HTR-8/SVneo (cell line): ENCODE data around the gene PDCD6IP.
"Not testable (repeated sequence)": the region's sequence is repeated elsewhere in the genome, so short reads cannot be mapped to it uniquely, and the experiment has no call there.

Source experiments
- DNase-seq: peaks from one replicate; pipeline ENCODE4 v3.0.0; 2011; ENCODE audit warnings: low spot score, mixed read lengths; ENCODE audit not compliant: insufficient read length
- FAIRE-seq: peaks from 2 replicates; lab custom pipeline; 2011; peaks lifted over from hg19 to GRCh38; lab: Jason Lieb, UNC

The PDCD6IP gene

DNA sequence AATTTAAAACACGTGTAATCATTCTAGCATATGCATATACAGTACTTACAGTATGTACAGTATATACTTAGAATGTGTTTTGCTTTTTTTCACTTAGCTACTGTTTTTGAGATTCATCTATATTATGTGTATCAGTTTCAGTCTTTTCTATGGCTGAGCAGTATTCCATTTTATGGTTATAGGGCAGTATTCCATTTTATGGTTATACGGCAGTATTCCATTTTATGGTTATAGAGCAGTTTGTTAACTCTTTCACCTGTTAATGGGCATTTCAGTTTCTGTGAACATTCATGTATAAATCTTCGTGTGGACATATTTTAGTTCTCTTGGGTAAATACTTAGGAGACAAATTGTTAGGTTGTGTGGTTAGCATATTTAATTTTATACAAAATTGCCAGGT lies 40.9 kb downstream of the PDCD6IP start:
- DNase-seq (no peak), FAIRE-seq (no peak)

DNA sequence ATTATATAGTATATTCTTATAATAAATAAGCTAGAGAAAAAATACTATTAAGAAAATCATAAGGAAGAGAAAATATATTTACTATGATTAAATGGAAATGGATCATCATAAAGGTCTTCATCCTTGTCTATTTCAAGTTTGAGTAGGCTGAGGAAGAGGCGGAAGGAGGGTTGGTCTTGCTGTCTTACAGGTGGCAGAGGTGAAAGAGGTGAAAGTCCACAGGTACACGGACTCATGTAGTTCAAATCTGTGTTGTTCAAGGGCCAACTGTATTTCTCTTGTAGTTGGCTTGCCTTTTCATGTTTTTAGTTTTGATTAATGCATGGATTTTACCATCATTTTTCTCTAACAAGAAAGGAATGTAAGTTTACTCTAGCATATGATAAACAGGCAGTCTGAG lies 41.7 kb downstream of the PDCD6IP start:
- FAIRE-seq: no peak
- no peak for DNase-seq

DNA sequence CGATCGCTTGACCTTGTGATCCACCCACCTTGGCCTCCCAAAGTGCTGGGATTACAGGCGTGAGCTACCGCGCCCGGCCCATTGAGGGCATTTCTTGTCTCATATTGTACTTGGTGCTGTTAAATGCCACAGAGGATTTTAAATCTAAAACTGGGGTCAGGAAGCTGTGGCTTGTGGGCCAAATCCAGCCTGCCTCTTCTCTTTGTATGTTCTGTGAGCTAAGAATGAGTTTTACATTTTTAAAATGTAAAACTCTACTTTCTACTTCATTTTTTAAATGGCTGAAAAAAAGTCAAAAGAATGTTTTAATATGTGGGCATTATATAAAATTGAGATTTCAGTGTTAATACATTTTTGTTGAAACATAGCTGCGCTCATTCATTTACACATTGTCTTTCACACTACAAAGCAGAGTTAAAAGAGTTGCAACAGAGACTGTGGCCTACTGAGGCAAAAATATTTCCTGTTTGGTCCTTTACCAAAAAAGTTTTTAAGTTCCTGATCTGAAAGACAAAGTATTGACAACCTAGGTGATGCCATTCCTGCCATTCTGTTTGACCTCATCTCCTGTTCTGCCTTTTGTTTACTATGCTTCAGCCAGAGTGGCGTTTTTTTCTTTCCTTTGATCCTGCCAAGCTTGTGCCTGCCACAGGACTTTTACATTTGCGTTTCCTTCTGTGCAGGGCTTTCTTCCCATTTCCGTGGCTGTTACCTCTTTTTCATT lies 50.4 kb downstream of the PDCD6IP start:
- DNase-seq (no peak), FAIRE-seq (no peak)

DNA sequence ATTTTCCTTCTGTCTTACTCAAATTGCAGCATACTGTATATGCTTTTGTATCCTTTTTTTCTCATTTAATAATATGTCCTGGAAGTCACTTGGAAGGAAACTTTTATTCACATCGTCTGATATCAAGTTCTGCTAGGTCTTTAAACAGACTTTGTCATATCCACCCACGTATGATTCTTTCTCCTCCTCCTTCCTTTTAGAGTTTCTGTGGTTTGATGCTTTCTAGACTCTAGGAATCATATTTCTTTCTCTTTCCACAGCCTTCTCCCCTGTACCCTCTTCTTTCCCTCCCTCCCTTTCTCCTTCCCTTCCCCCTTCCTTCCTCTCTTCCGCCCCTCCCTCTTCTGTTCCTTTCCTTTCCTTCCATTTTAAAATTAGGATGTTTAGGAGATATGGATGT lies 52.2 kb downstream of the PDCD6IP start:
- FAIRE-seq, DNase-seq: not testable (repeated sequence)

DNA sequence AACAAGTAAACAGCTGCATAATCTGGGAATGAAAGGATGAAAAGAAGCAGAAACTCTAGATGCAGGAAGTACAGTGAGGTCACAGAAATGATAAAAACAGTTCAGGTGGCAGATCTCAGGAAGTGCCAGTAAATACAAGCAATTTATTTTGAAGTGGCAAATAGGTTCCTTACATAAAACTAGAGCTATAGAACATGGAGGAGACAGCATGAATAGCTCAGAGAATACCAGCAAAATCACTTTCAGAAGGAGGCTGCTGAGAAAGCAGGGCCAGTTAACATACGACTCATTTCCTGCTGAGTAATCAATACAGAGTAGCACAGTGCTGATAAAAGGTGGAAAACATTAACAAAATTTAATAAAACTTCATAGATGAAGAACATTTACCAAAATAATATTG lies 57.0 kb downstream of the PDCD6IP start:
- not testable (repeated sequence) for DNase-seq

DNA sequence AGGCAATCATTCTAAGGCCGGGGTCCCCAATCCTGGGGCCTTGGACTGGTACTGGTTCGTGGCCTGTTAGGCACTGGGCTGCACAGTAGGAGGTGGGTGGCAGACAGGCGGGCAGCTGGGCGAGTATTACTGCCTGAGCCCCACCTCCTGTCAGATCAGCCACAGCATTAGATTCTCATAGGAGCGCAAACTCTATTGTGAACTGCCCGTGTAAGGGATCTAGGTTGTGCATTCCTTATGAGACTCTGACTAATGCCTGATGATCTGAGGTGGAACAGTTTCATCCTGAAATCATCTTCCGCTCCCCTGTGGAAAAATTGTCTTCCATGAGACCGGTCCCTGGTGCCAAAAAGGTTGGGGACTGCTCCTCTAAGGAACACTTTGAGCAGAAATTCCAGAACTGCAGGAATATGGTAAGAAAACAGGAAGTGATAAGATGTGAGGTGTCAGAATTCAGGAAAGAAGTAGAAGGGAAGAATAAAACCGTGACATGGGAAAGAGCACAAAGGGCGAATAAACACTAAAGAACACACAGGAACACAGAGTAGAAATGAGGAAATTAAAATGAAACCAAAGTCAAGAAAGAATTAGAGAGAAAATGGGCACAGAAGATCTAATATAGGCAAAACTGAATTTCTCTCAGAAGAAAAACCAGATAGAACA lies 57.6 kb downstream of the PDCD6IP start:
- DNase-seq (no peak), FAIRE-seq (no peak)

More for the DNA sequence above, 57.0 kb downstream of the PDCD6IP start:
- not testable (repeated sequence) for FAIRE-seq

DNA sequence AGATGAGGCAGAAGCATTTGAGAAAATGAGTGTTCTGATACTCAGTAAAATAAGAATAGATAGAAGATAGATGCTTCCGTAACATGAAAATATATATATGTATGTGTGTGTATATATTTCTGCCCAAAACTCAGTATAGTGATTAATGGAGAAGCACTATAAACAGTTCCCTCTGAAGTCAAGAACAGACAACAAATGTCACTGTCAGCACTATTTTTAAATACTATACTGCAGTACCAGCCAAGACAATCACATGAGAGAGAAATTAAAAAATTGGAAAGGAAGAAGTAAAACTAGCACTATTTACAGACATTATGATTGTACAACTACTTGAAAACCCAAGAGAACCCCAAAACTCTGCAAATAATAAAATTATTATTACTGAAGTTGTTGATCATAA lies 59.3 kb downstream of the PDCD6IP start:
- DNase-seq, FAIRE-seq: not testable (repeated sequence)

DNA sequence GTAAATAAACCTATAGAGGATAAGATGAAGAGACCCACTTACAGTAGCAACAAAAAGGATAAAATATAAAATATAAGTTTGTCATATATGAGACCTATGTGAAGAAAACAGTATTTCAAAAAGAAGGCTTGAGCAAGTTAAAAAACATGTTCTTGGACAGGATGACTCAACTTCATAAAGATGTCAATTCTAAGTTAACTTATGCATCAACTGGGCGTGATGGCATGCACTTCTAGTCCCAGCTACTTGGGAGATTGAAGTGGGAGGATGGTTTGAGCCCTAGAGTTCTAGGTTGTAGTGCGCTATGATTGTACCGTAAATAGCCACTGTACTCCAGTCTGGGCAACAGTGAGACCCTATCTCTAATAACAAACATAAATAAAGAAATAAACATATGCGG lies 59.7 kb downstream of the PDCD6IP start:
- FAIRE-seq: no peak
- DNase-seq: no peak

DNA sequence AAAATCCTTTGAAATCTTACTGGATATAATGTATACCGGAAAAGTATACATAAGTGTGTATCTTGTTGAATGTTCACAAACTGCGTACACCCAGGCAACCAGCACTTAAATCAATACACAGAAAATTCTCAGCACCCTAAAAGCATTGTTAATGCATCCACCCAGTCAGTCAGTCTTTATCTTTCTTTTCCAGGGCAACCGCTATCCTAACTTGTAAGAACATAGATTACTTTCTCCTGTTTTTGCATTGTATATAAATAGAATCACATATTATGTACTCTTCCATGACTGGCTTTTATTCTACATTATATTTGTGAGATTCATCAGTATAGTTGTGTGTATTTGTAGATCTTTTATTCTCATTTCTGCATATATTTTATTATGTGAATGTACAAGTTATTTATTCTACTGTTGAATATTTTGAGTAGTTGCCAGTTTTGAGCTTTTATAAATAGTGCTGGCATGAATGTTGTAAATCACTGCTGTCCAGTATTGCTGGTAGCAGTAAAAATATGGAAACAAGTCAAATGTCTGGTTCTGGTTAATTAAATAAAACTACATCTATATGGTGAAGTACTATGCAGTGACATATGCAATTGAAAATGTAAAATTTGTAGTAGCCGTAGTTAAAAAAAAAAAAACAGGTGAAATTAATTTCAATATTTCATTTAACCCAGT lies 62.1 kb downstream of the PDCD6IP start:
- FAIRE-seq: no peak
- no peak for DNase-seq

DNA sequence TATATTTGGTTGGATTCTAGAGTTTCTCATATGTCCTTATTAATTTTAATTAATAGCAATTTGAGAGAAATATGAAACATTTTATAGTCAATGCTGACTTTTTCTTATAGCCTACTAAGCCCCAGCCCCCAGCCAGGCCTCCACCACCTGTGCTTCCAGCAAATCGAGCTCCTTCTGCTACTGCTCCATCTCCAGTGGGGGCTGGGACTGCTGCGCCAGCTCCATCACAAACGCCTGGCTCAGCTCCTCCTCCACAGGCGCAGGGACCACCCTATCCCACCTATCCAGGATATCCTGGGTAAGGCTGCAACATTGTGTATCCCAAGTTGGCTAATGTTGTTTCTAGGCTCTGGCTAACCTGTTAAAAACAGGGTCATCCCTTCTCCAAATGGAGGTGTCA lies 66.7 kb downstream of the PDCD6IP start:
- DNase-seq (no peak), FAIRE-seq (no peak)

DNA sequence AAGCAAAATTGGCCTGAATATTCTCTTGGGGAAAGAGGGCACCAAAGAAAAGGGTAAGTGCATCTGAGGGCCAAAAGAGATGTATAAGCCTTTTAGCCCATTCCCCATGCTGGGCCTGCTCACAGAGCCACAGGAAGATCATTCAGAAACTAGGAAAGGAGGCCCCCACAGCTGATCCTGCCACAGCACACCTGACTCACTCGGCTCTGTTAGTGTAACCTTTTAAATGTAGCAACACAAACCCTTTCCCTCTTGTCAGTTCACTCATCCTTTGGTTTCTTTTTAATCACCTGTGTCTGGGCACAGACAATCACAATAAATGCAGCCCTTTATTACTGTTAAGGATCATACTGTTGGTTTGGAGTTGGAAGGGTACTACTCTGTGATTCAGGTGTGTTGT lies 69.9 kb downstream of the PDCD6IP start:
- no peak for FAIRE-seq

DNA sequence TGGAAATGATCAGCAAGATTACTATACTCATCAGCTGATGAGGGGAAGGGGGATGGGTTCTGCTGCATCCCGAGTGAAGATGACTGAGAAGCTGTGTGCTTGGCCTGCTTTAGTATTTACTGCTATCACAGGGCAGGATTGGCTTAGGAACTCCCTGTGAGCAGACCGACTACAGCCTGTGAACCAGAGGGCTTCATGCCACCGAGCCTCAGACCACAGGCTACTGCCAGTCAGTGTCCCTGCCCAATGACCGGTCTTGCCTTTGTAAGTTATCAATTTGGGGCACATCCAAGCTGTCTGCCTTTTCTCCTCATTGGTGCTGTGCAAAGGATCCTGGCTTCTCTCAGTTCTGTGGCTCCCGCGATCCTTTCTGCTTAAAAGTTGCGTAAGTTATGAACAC lies 71.5 kb downstream of the PDCD6IP start:
- DNase-seq: no peak
- FAIRE-seq: no peak

More for the DNA sequence above, 69.9 kb downstream of the PDCD6IP start:
- no peak for DNase-seq

DNA sequence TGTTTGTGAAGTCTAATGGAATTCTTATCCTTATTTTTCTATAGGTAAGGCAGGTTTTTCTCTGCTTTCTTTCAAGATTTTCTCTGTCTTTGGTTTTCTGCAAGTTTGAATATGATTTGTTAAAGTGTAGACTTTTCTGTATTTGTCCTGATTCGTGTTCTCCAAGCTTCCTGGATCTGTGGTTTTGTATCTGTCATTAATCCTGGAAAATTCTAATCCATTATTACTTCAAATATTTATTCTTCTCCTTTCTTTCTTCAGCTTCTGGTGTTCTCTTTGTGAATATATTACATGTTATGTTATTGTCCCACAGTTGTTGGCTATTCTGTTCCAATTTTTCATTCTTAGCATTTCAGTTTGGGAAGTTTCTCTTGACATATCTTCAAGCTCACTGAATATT lies 76.4 kb downstream of the PDCD6IP start:
- FAIRE-seq (no peak), DNase-seq (no peak)

DNA sequence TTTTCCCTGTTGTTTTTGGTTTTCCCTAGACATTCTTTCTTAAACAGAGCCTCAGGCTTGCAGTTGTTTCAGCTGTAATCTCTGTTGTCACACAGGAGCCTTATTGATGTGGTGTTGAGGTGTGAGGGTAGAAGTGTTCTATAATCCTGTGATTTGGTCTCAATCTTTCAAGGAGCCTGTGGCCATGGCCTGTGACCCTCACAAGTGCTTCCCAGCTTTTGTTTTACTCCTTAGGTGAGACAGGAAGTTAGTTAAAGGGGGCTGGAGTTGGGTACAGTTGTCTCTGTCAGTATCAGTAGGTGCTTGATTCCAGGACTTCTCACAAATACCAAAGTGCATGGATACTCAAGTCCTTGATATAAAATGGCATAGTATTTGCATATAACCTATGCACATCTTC lies 77.2 kb downstream of the PDCD6IP start:
- no peak for FAIRE-seq
- no peak for DNase-seq

DNA sequence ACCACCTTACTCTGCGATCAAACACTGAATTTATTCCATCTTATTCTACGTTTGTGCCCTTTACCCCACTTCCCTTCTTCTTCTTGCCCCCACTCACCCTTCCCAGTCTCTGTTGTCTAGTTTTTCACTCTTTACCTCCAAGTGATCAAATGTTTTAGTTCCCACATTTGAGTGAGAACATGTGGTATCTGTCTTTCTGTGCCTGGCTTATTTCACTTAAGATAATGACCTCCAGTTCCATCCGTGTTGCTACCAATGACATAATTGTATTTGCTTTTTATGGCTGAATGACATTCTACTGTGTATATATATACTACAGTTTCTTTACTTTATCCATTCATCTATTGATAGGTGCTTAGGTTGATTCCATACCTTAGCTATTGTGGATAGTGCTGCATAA lies 78.8 kb downstream of the PDCD6IP start:
- no peak for DNase-seq
- FAIRE-seq: no peak

DNA sequence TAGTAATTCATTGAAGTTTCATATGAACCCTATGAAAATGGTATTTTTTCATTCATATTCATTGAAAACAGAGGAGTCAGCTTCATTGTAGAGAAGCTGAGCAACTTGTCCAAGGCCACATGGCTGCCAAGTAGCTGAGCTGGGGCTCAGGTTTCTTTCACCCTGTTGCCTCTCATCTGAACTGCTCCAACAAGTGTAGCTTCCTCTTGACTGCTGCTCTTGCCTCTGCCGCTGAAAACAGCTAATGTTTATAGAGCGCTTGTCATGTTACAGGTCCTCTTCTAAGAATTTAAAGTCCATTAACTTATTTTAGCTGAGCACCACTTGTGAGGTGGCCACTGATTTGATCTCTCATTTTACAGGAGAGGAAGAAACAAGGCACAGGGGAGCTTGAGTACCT lies 81.1 kb downstream of the PDCD6IP start:
- FAIRE-seq (no peak), DNase-seq (no peak)

DNA sequence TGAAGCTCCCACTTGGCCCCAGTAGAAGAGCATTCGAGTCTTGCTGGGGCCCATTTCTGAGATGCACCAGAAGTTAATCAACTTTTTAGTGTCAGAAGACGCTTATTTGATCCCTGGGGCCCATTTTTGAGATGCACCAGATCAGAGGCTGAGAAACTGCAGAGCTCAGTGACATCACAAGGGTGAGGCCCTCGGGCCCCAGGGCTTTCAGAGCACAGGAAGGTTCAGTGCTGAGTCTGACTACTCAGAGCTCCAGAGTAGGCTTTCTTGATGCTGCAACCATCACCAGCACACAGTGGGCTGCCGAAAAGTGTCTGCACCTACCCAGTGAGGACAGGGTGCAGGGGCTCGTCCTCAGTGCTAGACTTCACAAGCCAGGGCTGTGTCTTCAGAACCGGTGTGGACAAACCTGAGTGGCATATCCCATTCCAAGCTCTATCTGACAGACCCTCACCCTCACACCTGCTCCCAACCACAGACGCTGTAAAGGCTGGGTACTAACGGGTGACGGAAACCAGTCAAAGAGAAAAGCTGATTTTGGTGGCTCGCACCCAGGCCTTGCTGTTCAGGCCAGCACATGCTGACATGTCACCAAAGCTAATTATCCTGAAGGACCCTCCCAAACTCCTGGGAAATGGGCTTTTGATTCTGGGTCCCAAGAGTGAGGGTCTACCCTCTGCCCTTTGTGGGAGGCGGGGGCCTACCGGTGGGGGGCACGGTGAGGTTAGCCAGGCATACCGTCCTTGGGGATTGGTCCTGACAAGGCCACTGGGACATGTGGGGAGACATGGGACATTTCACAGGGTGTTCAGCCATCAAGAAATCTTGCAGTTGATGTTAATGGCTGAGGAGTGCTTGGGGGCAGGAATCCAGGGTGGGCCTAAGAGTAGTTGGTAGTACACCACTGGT lies 83.0 kb downstream of the PDCD6IP start:
- FAIRE-seq (no peak), DNase-seq (no peak)

DNA sequence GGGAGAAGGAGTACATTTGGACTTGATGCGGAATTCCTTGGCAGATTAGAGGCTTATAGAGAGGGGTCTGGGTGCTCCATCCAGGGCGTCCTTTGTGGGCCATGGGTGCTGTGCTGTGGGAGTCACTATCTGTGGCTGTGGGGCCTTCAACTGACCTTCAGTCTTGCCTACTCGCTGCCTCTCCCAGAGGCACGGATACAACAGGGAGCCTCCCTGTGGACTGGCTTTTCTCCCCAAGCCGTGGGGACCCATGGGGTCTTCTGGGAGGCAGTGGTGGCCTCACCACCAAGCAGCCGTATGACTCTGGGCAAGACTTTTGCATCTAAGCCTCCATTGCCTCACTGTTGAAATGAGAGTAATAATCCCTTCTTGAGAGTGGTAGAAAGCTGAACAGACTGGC lies 83.9 kb downstream of the PDCD6IP start:
- no peak for DNase-seq
- FAIRE-seq: no peak

DNA sequence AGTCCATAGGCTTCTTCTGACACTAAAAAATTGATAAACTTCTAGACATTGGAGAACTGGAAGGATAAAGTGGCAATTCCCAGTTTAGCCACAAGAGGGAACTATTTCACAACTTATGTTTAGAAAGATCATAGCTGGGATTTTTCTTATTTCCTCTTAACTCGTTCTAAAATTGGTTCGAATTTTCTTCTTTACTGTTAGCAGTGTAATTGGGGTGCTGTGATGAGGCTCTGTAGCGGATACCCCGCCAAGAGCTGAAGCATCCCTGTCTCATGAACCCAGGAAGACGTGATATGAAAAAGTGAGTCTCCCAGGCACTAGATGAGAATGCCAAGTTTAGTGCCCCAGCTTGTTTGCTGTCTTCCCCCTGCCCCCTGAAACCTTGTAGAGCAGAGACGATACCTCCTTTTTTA lies 85.1 kb downstream of the PDCD6IP start:
- FAIRE-seq (no peak), DNase-seq (peak; percentile 33)

DNA sequence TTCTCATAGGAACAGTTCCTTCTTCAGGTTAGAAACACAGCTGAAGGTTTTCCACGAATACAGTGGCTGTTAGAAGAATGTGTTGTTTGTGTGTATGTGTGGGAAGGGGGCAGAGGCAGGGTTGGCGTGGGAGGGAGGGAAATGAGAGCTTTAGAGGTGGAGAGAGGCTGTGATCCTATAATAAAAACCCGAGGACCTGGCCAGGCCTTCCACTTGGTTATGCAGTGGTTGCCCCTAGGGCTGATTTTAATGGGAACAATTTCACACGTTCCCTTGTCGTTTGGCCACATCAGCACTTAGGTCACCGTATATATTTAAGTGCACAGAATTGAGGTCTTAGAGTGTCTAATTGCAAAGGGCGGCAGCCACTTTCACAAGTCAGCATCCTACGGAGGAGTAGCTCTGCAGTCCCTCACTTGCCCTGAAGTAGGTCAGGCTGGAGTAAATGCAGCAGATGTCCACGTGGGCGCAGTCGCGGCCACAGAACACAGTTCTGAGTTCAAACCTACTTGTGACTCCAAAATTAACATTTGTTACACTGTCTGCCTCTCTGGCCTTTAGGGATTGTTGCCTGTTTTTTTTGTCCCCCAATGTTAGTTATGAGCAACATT lies 85.6 kb downstream of the PDCD6IP start:
- DNase-seq (no peak), FAIRE-seq (no peak)
